Fibroblast of gingiva (primary cell): ENCODE data around the gene SLC35F6.
"Not testable (repeated sequence)": the region's sequence is repeated elsewhere in the genome, so short reads cannot be mapped to it uniquely, and the experiment has no call there.

Source experiments
- DNase-seq: peaks from one replicate; pipeline ENCODE4 v3.0.0-alpha.2; 2011; ENCODE audit warnings: low read depth

SLC35F6 gene

GRCh38 chr2:26730549-26731344 lies 33.3 kb upstream of the SLC35F6 start:
- no peak for DNase-seq

GRCh38 chr2:26731714-26732113 lies 32.4 kb upstream of the SLC35F6 start:
- no peak for DNase-seq

- no peak for DNase-seq
Measured at GRCh38 chr2:26732446-26732845, 31.6 kb upstream of the SLC35F6 start.

GRCh38 chr2:26733413-26733812 lies 30.7 kb upstream of the SLC35F6 start:
- no peak for DNase-seq

GRCh38 chr2:26735097-26735496 lies 29.0 kb upstream of the SLC35F6 start:
- DNase-seq = peak; percentile 88

GRCh38 chr2:26735883-26736588 lies 28.0 kb upstream of the SLC35F6 start:
- no peak for DNase-seq

GRCh38 chr2:26737221-26737620 lies 26.9 kb upstream of the SLC35F6 start:
- DNase-seq = no peak

GRCh38 chr2:26738481-26738880 lies 25.6 kb upstream of the SLC35F6 start:
- no peak for DNase-seq

GRCh38 chr2:26739514-26739913 lies 24.6 kb upstream of the SLC35F6 start:
- DNase-seq = no peak

GRCh38 chr2:26740346-26740745 lies 23.7 kb upstream of the SLC35F6 start:
- DNase-seq = no peak

GRCh38 chr2:26740890-26741302 lies 23.2 kb upstream of the SLC35F6 start:
- no peak for DNase-seq

- no peak for DNase-seq
Measured at GRCh38 chr2:26742048-26742770, 21.9 kb upstream of the SLC35F6 start.

- DNase-seq = no peak
Measured at GRCh38 chr2:26743852-26744251, 20.2 kb upstream of the SLC35F6 start.

GRCh38 chr2:26744953-26745352 lies 19.1 kb upstream of the SLC35F6 start:
- no peak for DNase-seq

GRCh38 chr2:26745609-26746327 lies 18.3 kb upstream of the SLC35F6 start:
- peak; percentile 62 for DNase-seq

GRCh38 chr2:26746934-26747333 lies 17.1 kb upstream of the SLC35F6 start:
- no peak for DNase-seq

GRCh38 chr2:26749787-26750420 lies 14.2 kb upstream of the SLC35F6 start:
- DNase-seq = not testable (repeated sequence)

- not testable (repeated sequence) for DNase-seq
Measured at GRCh38 chr2:26750467-26750866, 13.6 kb upstream of the SLC35F6 start.

- no peak for DNase-seq
Measured at GRCh38 chr2:26752656-26753055, 11.4 kb upstream of the SLC35F6 start.

- DNase-seq = no peak
Measured at GRCh38 chr2:26754539-26754938, 9.5 kb upstream of the SLC35F6 start.

- DNase-seq = no peak
Measured at GRCh38 chr2:26754972-26755670, 9.0 kb upstream of the SLC35F6 start.
